Activated CD8-positive, alpha-beta T cell treated with anti-CD3 and anti-CD28 coated beads for 36 hours (primary cell): ENCODE data around the gene ALPK3. TPM values are rescaled to one million over a fixed set of nuclear protein-coding genes. Genes with fewer than 3 reads are reported as not detected.

Experiments used
- ATAC-seq: fragments of 200-7000 bp; cut with Tn5 transposase; one replicate; pipeline ENCODE4 v1.10.0; 2021; ENCODE audit warnings: mild to moderate bottlenecking, moderate library complexity
- CTCF ChIA-PET: fragments of 350-600 bp; sonication (Branson Sonifier 250); formaldehyde crosslinking; loops from one replicate; lab custom pipeline; 2021; ENCODE audit warnings: antibody characterized with exemption; lab: Charles Lee
- POLR2A ChIA-PET: fragments of 350-600 bp; sonication (Branson Sonifier 250); formaldehyde crosslinking; loops from one replicate; lab custom pipeline; 2021; ENCODE audit warnings: antibody characterized with exemption; lab: Charles Lee
- DNase-seq: peaks from one replicate; pipeline ENCODE4 v3.0.0-alpha.2; 2020
- H3K27ac Mint-ChIP-seq: one replicate; pipeline ENCODE4 v1.8.0; 2021; ENCODE audit warnings: mild to moderate bottlenecking, mixed read lengths
- H3K27me3 Mint-ChIP-seq: one replicate; pipeline ENCODE4 v1.8.0; 2021; ENCODE audit warnings: mixed read lengths
- H3K36me3 Mint-ChIP-seq: one replicate; pipeline ENCODE4 v1.8.0; 2021; ENCODE audit warnings: low read depth, mixed read lengths
- H3K4me1 Mint-ChIP-seq: one replicate; pipeline ENCODE4 v1.8.0; 2021; ENCODE audit warnings: low read depth, mixed read lengths
- H3K4me3 Mint-ChIP-seq: one replicate; pipeline ENCODE4 v1.8.0; 2021; ENCODE audit warnings: mild to moderate bottlenecking, moderate library complexity, mixed read lengths
- H3K9me3 Mint-ChIP-seq: one replicate; pipeline ENCODE4 v1.8.0; 2021; ENCODE audit warnings: mixed read lengths
- CTCF ChIP-seq: fragments of 200-600 bp; IDR thresholded peaks from one replicate; pipeline ENCODE4 v1.8.0; 2022; ENCODE audit warnings: antibody characterized with exemption, mild to moderate bottlenecking
- intact Hi-C: fragments of 100-400 bp; cut with micrococcal nuclease; formaldehyde crosslinking; loops from one replicate; pipeline ENCODE4 v1.10.0; 2022
- total RNA-seq, 2 experiments: library from RNA; stranded (reverse); gene quantifications; one replicate each; pipeline ENCODE4 v1.2.3, GENCODE V29; 2021

Gene ALPK3
- total RNA-seq, 2 experiments from 2014 or later, result 0.04 to 0.16 TPM

- no peak for TF ChIP-seq CTCF
- intact Hi-C loops, result no loop called here
- no peaks in the 10 kb centered on the region for H3K4me1 Mint-ChIP-seq
- no peaks in the 10 kb centered on the region for H3K9me3 Mint-ChIP-seq
- ChIA-PET CTCF (no interaction called here), POLR2A (no interaction called here)
- DNase-seq (no peak), ATAC-seq (no peak)
- peaks cover 6% of the 10 kb centered on the region for H3K27me3 Mint-ChIP-seq
- no peaks in the 10 kb centered on the region for H3K36me3 Mint-ChIP-seq
- H3K27ac Mint-ChIP-seq, result no peak overlapping the region
- H3K4me3 Mint-ChIP-seq, result no peak overlapping the region
Observed at GRCh38 chr15:84893607-84894006, 76.5 kb downstream of the ALPK3 start.

GRCh38 chr15:84894736-84895425, 77.7 kb downstream of the ALPK3 start:
- peaks cover 6% of the 10 kb centered on the region for H3K27me3 Mint-ChIP-seq
- no peaks in the 10 kb centered on the region for H3K36me3 Mint-ChIP-seq
- H3K4me3 Mint-ChIP-seq, result no peak overlapping the region
- intact Hi-C loops, result no loop called here
- no peak for DNase-seq
- no peak overlapping the region for H3K27ac Mint-ChIP-seq
- POLR2A ChIA-PET, result no interaction called here
- ATAC-seq, result no peak
- TF ChIP-seq CTCF, result no peak
- H3K9me3 Mint-ChIP-seq, result peaks cover 2% of the 10 kb centered on the region
- CTCF ChIA-PET, result no interaction called here
- H3K4me1 Mint-ChIP-seq, result no peaks in the 10 kb centered on the region

GRCh38 chr15:84898761-84899160, 81.6 kb downstream of the ALPK3 start:
- CTCF ChIA-PET, result interaction anchor here (1.1 kb wide), 1 partner anchor 29 kb away, joined by 3 read pairs; no protein-coding TSS in a partner anchor
- Mint-ChIP-seq H3K27me3 (peaks cover 6% of the 10 kb centered on the region), H3K27ac (no peak overlapping the region), H3K36me3 (no peaks in the 10 kb centered on the region), H3K4me1 (no peaks in the 10 kb centered on the region), H3K4me3 (no peak overlapping the region), H3K9me3 (peaks cover 4% of the 10 kb centered on the region)
- no peak for ATAC-seq
- no peak for DNase-seq
- intact Hi-C loops, result no loop called here
- TF ChIP-seq CTCF, result no peak
- POLR2A ChIA-PET, result no interaction called here

GRCh38 chr15:84899750-84900149, 82.6 kb downstream of the ALPK3 start:
- H3K27me3 Mint-ChIP-seq, result peaks cover 6% of the 10 kb centered on the region
- peaks cover 4% of the 10 kb centered on the region for H3K9me3 Mint-ChIP-seq
- ATAC-seq, result no peak
- H3K36me3 Mint-ChIP-seq, result no peaks in the 10 kb centered on the region
- H3K4me3 Mint-ChIP-seq, result no peak overlapping the region
- ChIA-PET CTCF (interaction anchor here (1.1 to 1.5 kb wide), 2 partner anchors 28 to 311 kb away, joined by 3 read pairs; no protein-coding TSS in a partner anchor), POLR2A (no interaction called here)
- TF ChIP-seq CTCF, result no peak
- no peak overlapping the region for H3K27ac Mint-ChIP-seq
- intact Hi-C loops, result no loop called here
- no peaks in the 10 kb centered on the region for H3K4me1 Mint-ChIP-seq
- no peak for DNase-seq

- Mint-ChIP-seq H3K27me3 (peaks cover 2% of the 10 kb centered on the region), H3K4me1 (no peaks in the 10 kb centered on the region), H3K27ac (no peak overlapping the region), H3K9me3 (peaks cover 4% of the 10 kb centered on the region), H3K4me3 (no peak overlapping the region), H3K36me3 (no peaks in the 10 kb centered on the region)
- POLR2A ChIA-PET, result no interaction called here
- intact Hi-C loops, result no loop called here
- CTCF ChIA-PET, result interaction anchor here (1.5 kb wide), 1 partner anchor 26 kb away, joined by 3 read pairs; no protein-coding TSS in a partner anchor
- no peak for ATAC-seq
- no peak for DNase-seq
- no peak for TF ChIP-seq CTCF
Observed at GRCh38 chr15:84901540-84901939, 84.4 kb downstream of the ALPK3 start.
